Ovary (tissue), 3 donors: Measurements from ENCODE around the gene TRABD2B.

Experiments
- EP300 ChIP-seq: sonication (generic); formaldehyde crosslinking; IDR thresholded peaks from one replicate; pipeline ENCODE4 v1.6.1; 2017; ENCODE audit warnings: antibody characterized with exemption
- POLR2A ChIP-seq: fragments of 450-650 bp; IDR thresholded peaks from one replicate; pipeline ENCODE4 v1.6.1; 2017; ENCODE audit warnings: antibody characterized with exemption, mild to moderate bottlenecking, moderate library complexity
- TF ChIP-seq, protein P1 (sequence below), 3 donors: fragments of 450-650 bp in 2 of 3; fragments of 200-600 bp in 1 of 3; IDR thresholded peaks; one replicate each; pipeline versions ENCODE4 v1.5.1 to v1.8.0; 2016 to 2022; ENCODE audit warnings: antibody characterized with exemption in 3 of 3, mild to moderate bottlenecking in 1 of 3
- donor health status: DM: no; HTN: no; CAD: no.

DNA sequence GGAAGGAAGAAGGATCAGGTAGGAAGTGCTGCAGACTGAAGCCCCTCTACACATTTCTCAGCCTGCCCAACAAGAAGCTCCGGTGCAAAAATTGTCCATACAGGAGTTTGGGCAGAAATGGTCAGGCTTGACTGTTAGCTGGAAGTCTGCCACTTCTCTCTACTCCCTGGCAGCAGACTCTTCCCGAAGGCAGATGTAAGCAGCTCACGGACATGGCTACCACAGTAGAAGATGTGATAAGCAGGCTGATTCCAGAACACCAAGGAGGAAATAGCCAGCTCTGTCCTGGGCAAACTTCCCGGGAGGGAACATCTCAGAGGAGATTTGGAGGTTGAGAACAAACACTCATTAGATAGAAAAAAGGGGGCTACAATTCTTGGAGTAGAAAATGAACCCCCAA, 52.6 kb downstream of the TRABD2B start:
- TF ChIP-seq EP300 (no peak), POLR2A (no peak)
- TF ChIP-seq, protein P1, sequence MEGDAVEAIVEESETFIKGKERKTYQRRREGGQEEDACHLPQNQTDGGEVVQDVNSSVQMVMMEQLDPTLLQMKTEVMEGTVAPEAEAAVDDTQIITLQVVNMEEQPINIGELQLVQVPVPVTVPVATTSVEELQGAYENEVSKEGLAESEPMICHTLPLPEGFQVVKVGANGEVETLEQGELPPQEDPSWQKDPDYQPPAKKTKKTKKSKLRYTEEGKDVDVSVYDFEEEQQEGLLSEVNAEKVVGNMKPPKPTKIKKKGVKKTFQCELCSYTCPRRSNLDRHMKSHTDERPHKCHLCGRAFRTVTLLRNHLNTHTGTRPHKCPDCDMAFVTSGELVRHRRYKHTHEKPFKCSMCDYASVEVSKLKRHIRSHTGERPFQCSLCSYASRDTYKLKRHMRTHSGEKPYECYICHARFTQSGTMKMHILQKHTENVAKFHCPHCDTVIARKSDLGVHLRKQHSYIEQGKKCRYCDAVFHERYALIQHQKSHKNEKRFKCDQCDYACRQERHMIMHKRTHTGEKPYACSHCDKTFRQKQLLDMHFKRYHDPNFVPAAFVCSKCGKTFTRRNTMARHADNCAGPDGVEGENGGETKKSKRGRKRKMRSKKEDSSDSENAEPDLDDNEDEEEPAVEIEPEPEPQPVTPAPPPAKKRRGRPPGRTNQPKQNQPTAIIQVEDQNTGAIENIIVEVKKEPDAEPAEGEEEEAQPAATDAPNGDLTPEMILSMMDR (IDR thresholded peaks at IDR 0.05), result no peak
